ENCODE results near the gene TRPV3.
"Not testable (repeated sequence)": the region's sequence is repeated elsewhere in the genome, so short reads cannot be mapped to it uniquely, and the experiment has no call there.

Gene TRPV3

DNA sequence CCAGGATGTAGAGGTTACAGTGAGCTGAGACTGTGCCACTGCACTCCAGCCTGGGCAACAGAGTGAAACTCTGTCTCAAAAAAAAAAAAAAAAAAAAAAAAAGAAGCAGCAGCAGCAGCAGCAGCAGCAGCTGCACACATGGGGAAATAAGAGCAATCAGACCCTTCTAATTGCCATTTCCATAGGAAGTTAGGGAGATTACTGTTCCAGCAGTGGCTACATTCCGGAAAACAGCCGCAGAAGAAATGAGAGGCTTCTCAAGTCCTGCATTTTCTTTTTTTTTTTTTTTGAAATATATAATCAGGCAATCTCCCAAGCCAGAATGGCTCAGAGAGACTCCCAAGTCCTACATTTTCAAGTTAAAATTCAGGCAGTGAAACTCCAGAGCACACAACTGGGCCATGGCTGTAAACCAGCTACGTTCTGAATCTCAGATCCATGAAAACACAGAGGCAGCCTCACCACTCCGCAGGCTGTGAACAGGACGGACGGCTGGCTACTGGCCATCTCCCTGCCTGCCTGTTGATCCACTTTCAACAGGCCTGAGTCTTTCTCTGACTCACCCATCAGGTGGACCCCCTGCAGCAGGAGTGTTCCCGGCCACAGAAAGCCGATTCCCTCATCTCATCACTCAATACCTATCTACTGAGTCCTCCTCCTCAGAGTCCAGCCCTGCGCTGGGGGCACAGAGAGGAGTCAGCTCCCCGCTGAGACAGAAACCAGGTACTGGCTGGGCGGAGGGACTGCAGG is 36.6 kb upstream of the TRPV3 start:
- no peak for TF ChIP-seq PAX5 (IDR thresholded peaks at IDR 0.05; ENCODE audit: insufficient read depth, low read length, severe bottlenecking)
- no peak for TF ChIP-seq SPI1 (IDR thresholded peaks at IDR 0.05; ENCODE audit: low read depth, low read length)
- no peak for TF ChIP-seq POLR2A (IDR thresholded peaks at IDR 0.05; ENCODE audit: low read depth, low read length)
- no peak for TF ChIP-seq POU2F2 (IDR thresholded peaks at IDR 0.05; ENCODE audit: low read depth, low read length)
- no peak for TF ChIP-seq TAF1 (IDR thresholded peaks at IDR 0.05; ENCODE audit: low read depth, low read length)
- no peak for TF ChIP-seq POLR2AphosphoS5 (IDR thresholded peaks at IDR 0.05; ENCODE audit: low read depth, low read length)
- DNase-seq (ENCODE audit: insufficient read length, low spot score) (no peak), FAIRE-seq (no peak)

DNA sequence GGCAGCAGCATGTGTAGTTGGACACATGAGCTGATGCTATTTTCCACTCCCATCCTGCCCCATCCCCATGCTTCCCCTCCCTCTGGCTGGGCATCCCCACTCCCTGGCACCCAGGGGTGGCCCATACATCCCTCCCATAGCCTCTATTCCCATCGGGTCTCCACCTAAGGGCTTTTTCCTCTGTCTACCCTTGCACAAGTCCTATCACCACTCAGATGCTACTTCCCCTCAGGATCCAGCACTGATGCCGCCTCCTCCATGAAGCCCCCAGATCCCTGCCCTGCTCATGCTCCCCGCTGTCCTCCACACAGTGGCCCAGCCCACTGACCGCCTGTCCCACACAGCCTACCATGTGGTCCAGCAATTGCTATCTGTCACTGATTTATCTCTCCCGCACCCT is 35.8 kb upstream of the TRPV3 start:
- DNase-seq (ENCODE audit: insufficient read length, low spot score) (no peak), FAIRE-seq (no peak)
- no peak for TF ChIP-seq POU2F2 (IDR thresholded peaks at IDR 0.05; ENCODE audit: low read depth, low read length)
- no peak for TF ChIP-seq TAF1 (IDR thresholded peaks at IDR 0.05; ENCODE audit: low read depth, low read length)
- TF ChIP-seq POLR2A (IDR thresholded peaks at IDR 0.05; ENCODE audit: low read depth, low read length) = no peak
- TF ChIP-seq POLR2AphosphoS5 (IDR thresholded peaks at IDR 0.05; ENCODE audit: low read depth, low read length) = no peak
- TF ChIP-seq PAX5 (IDR thresholded peaks at IDR 0.05; ENCODE audit: insufficient read depth, low read length, severe bottlenecking) = no peak
- TF ChIP-seq SPI1 (IDR thresholded peaks at IDR 0.05; ENCODE audit: low read depth, low read length) = no peak

DNA sequence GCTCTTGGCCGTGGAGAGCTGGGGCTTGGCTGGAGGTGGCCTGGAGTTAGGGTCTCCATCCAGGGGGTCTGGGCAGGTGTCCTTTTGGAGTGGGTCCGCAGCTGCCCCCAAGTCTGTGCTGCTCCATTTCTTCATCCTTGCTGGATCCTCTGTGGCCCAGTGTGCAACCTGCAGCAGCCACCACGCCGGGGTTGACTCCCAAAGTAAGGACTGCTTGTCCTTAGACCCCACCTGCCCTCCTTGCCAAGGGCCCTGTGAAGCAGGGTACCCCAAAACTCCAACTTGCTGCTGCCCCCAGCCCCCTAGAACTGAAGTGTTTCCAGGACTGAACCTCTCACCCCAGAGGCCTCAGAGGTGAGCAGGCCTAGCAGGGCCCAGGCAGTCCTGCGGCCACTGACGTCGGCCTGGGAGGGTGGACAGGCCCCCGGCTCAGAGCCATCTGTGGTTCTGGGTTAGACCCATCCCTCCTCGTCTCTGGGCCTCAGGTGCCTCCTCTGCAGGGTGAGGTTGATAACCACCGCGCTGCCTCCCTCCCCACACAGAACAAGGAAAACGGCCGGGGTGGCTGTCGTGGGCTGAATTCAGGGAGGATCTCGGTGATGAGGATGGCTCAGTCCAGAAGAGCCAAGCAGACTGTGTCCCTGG is 34.7 kb upstream of the TRPV3 start:
- FAIRE-seq (no peak), DNase-seq (ENCODE audit: insufficient read length, low spot score) (no peak)
- no peak for TF ChIP-seq SPI1 (IDR thresholded peaks at IDR 0.05; ENCODE audit: low read depth, low read length)
- no peak for TF ChIP-seq POLR2AphosphoS5 (IDR thresholded peaks at IDR 0.05; ENCODE audit: low read depth, low read length)
- TF ChIP-seq TAF1 (IDR thresholded peaks at IDR 0.05; ENCODE audit: low read depth, low read length) = no peak
- TF ChIP-seq POLR2A (IDR thresholded peaks at IDR 0.05; ENCODE audit: low read depth, low read length) = no peak
- no peak for TF ChIP-seq POU2F2 (IDR thresholded peaks at IDR 0.05; ENCODE audit: low read depth, low read length)
- no peak for TF ChIP-seq PAX5 (IDR thresholded peaks at IDR 0.05; ENCODE audit: insufficient read depth, low read length, severe bottlenecking)

DNA sequence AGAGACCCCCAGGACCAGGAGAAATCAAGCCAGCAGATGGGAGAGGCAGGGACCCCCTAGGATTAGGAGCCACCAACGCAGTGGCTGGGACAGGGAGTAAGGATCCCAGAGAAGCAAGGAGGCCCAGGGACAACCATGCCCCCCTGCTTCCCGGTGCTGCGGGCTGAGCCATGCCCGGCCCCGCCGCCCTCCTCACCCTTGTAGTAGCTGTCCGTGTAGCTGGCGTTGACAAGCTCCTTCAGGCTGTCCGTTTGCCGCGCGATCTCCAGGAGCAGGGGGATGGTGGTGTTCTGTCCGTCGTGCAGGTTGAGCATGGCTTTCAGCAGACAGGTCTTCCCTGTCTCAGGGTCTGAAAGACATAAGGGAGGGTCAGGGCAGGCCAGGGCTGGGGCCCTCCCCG is 33.2 kb upstream of the TRPV3 start:
- DNase-seq (ENCODE audit: insufficient read length, low spot score) (no peak), FAIRE-seq (no peak)
- TF ChIP-seq SPI1 (IDR thresholded peaks at IDR 0.05; ENCODE audit: low read depth, low read length) = no peak
- no peak for TF ChIP-seq POU2F2 (IDR thresholded peaks at IDR 0.05; ENCODE audit: low read depth, low read length)
- TF ChIP-seq POLR2AphosphoS5 (IDR thresholded peaks at IDR 0.05; ENCODE audit: low read depth, low read length) = no peak
- TF ChIP-seq POLR2A (IDR thresholded peaks at IDR 0.05; ENCODE audit: low read depth, low read length) = no peak
- TF ChIP-seq PAX5 (IDR thresholded peaks at IDR 0.05; ENCODE audit: insufficient read depth, low read length, severe bottlenecking) = no peak

DNA sequence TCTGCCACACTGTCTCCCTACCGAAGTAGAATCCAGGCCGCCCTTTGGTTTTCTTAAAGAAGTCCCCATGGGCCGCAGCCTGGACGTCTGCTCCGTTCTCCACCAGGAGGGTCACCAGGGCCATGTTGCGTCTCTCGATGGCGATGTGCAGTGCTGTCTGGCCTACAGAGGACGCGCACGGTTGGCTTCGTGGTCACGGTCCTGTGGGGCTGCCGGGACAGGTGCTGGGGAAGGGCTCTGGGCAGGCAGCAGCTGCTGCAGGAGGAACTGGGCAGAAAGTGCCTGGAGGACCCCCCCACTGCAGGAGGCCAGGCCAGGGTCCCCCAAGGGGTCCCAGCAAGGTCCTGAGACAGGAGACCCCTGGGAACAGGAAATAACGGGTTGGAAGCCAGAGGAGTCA is 32.6 kb upstream of the TRPV3 start:
- TF ChIP-seq PAX5 (IDR thresholded peaks at IDR 0.05; ENCODE audit: insufficient read depth, low read length, severe bottlenecking) (no peak), POLR2AphosphoS5 (IDR thresholded peaks at IDR 0.05; ENCODE audit: low read depth, low read length) (no peak), POU2F2 (IDR thresholded peaks at IDR 0.05; ENCODE audit: low read depth, low read length) (no peak), POLR2A (IDR thresholded peaks at IDR 0.05; ENCODE audit: low read depth, low read length) (no peak), TAF1 (IDR thresholded peaks at IDR 0.05; ENCODE audit: low read depth, low read length) (no peak), SPI1 (IDR thresholded peaks at IDR 0.05; ENCODE audit: low read depth, low read length) (no peak)
- DNase-seq (ENCODE audit: insufficient read length, low spot score) (no peak), FAIRE-seq (no peak)

DNA sequence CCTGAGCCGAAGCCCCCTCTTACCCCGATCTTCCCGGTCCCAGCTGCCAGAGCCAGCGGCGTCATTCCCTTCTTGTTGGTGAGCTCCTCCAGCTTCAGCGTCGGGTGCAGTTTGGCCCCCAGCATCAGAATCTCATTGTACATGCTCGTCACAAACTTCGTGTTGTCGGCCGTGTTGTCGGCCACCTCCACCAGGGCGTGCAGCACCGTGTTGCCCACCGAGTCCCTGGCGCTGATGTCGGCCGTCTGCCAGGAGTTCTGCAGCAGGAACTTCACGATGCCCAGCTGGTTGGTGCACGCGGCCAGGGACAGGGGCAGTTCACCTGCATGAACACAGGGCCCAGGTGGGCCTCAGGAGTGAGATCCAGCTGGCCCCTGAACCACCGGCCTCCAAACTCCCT is 32.2 kb upstream of the TRPV3 start:
- no peak for DNase-seq (ENCODE audit: insufficient read length, low spot score)
- FAIRE-seq = no peak
- TF ChIP-seq POLR2A (IDR thresholded peaks at IDR 0.05; ENCODE audit: low read depth, low read length) (no peak), POU2F2 (IDR thresholded peaks at IDR 0.05; ENCODE audit: low read depth, low read length) (no peak), PAX5 (IDR thresholded peaks at IDR 0.05; ENCODE audit: insufficient read depth, low read length, severe bottlenecking) (no peak), TAF1 (IDR thresholded peaks at IDR 0.05; ENCODE audit: low read depth, low read length) (no peak), SPI1 (IDR thresholded peaks at IDR 0.05; ENCODE audit: low read depth, low read length) (no peak), POLR2AphosphoS5 (IDR thresholded peaks at IDR 0.05; ENCODE audit: low read depth, low read length) (no peak)

DNA sequence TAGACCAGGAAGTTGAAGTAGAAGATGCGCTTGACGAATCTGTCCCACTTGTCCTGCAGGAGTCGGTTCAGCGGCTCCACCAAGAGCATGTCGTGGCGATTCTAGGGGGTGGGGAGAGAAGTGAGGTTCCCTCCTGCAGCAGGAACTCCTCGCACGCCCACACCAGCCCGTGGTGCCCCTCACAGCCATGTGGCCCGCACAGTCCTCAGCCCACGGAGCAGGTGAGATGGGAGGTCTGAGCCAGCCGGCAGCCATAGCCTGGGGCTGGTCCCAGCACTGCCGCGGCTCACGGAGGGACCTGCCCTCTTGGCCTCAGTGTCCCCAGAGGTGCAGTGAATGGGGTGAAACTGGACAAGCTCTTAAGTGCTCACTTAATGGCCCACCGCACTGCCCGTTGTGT is 28.2 kb upstream of the TRPV3 start:
- no peak for DNase-seq (ENCODE audit: insufficient read length, low spot score)
- no peak for TF ChIP-seq PAX5 (IDR thresholded peaks at IDR 0.05; ENCODE audit: insufficient read depth, low read length, severe bottlenecking)
- TF ChIP-seq POU2F2 (IDR thresholded peaks at IDR 0.05; ENCODE audit: low read depth, low read length) = no peak
- TF ChIP-seq TAF1 (IDR thresholded peaks at IDR 0.05; ENCODE audit: low read depth, low read length) = no peak
- no peak for TF ChIP-seq POLR2A (IDR thresholded peaks at IDR 0.05; ENCODE audit: low read depth, low read length)
- TF ChIP-seq SPI1 (IDR thresholded peaks at IDR 0.05; ENCODE audit: low read depth, low read length) = no peak
- TF ChIP-seq POLR2AphosphoS5 (IDR thresholded peaks at IDR 0.05; ENCODE audit: low read depth, low read length) = no peak
- FAIRE-seq = no peak

DNA sequence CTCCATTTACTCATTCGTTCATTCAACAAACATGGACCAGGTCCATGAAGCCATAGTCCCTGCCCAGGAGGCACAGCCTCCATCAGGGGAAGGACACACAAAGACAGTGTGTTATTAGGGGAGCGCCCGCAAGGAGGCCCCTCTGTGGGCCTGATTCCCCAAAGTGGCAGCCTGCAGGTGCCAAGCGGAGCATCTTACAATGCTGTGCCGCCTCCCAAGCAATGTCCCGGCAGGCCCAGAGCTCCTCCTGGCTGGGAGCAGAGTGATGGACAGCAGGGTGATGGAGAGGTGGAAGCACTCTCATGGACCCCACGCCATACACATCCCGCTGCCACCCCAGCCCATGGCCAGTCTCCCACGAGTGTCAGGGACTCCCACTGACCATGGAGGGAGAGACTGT is 25.8 kb upstream of the TRPV3 start:
- FAIRE-seq (no peak), DNase-seq (ENCODE audit: insufficient read length, low spot score) (no peak)
- TF ChIP-seq SPI1 (IDR thresholded peaks at IDR 0.05; ENCODE audit: low read depth, low read length) = no peak
- TF ChIP-seq TAF1 (IDR thresholded peaks at IDR 0.05; ENCODE audit: low read depth, low read length) = no peak
- no peak for TF ChIP-seq POLR2AphosphoS5 (IDR thresholded peaks at IDR 0.05; ENCODE audit: low read depth, low read length)
- no peak for TF ChIP-seq POU2F2 (IDR thresholded peaks at IDR 0.05; ENCODE audit: low read depth, low read length)
- TF ChIP-seq POLR2A (IDR thresholded peaks at IDR 0.05; ENCODE audit: low read depth, low read length) = no peak
- TF ChIP-seq PAX5 (IDR thresholded peaks at IDR 0.05; ENCODE audit: insufficient read depth, low read length, severe bottlenecking) = no peak

DNA sequence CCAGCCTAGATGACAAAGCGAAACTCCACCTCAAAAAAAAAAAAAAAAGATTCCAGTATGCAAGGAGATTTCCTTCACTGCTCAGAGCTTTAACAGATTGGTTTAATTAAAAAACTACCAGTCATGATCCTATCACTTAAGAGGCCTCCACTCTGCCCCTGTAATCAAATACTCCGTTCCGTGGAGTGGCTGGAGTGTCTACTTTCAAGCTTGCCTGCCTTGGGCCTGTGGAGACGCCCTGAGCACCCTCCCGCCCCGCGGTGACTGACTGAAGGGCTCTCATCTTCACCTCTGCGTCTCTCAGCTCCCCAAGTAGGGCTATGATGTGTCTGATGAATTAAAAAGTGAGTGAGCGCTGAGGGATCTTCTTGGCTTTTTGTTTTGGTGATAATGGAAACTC is 25.3 kb upstream of the TRPV3 start:
- FAIRE-seq = no peak
- DNase-seq (ENCODE audit: insufficient read length, low spot score) = no peak
- TF ChIP-seq SPI1 (IDR thresholded peaks at IDR 0.05; ENCODE audit: low read depth, low read length) (no peak), POLR2A (IDR thresholded peaks at IDR 0.05; ENCODE audit: low read depth, low read length) (no peak), TAF1 (IDR thresholded peaks at IDR 0.05; ENCODE audit: low read depth, low read length) (no peak), POLR2AphosphoS5 (IDR thresholded peaks at IDR 0.05; ENCODE audit: low read depth, low read length) (no peak), PAX5 (IDR thresholded peaks at IDR 0.05; ENCODE audit: insufficient read depth, low read length, severe bottlenecking) (no peak), POU2F2 (IDR thresholded peaks at IDR 0.05; ENCODE audit: low read depth, low read length) (no peak)

DNA sequence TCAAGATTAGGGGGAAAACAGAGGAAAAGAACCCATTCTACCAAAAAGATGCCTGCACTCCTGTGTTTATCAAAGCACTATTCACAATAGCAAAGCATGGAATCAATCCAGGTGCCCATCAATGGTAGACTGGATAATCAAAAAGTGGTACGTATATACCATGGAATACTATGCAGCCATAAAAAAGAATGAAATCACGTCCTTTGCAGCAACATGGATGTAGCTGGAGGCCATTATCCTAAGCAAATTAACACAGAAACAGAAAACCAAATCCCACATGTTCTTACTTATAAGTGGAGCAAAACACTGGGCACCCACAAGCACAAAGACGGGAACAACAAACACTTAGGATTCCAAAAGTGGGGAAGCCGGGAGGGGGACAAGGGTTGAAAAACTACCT is 21.1 kb upstream of the TRPV3 start:
- not testable (repeated sequence) for FAIRE-seq; DNase-seq (ENCODE audit: insufficient read length, low spot score)
